DND-41 (cell line): Measurements from ENCODE around the gene MTR.

Source experiments
- EZH2 ChIP-seq: IDR thresholded peaks from 3 replicates; pipeline ENCODE4 v1.6.1; 2012; ENCODE audit warnings: borderline replicate concordance, low read depth, mild to moderate bottlenecking, moderate library complexity, low read length, inconsistent platforms; ENCODE audit not compliant: severe bottlenecking
- TF ChIP-seq, protein P1 (sequence below): IDR thresholded peaks from 2 replicates; pipeline ENCODE4 v1.5.1; 2012; ENCODE audit warnings: borderline replicate concordance, low read length, moderate library complexity, mild to moderate bottlenecking; ENCODE audit not compliant: poor library complexity, severe bottlenecking; ENCODE audit errors: extremely low read depth

DNA sequence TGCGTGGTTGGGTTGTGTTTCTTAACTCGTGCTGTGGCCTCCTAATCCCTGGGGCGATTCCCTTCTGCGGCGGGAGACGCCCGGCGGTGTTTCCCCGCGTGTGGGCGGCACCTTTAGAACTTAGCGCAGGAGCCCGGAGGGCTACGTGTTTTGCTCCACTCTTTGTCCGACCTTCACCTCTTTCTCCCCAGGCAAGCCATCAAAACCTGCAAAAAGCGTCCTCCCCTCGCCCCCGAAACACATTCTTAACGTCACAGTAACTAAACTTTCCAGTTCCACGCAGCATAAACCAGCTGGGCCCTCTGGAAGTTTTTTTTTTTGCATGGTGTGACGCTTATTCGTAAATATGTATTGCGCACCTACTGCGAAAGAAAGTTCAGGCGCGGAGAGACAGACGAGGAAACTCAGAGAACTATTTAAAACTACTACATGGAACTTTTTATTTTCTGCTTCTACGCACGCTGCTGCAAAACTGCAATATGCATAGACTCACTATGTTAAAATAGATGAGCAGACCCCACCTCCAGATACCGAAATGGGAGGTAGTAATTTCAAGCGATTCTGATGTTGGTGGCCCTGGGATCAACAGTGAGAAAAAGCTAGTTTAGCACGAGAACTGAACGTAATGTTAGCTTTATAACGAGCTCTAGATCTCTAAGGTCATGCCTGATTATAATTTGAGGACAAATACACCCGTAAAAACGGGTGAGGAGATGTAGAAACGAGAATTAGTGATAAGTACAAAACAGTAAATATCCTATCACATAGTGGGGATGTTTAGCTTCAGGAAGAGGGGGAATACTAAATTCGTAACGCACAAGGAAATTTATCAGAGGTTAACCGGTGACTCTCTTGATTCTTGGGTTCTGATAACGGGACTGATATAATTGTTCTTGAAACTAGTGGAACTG, 920 bp downstream of the MTR start:
- TF ChIP-seq, protein P1, sequence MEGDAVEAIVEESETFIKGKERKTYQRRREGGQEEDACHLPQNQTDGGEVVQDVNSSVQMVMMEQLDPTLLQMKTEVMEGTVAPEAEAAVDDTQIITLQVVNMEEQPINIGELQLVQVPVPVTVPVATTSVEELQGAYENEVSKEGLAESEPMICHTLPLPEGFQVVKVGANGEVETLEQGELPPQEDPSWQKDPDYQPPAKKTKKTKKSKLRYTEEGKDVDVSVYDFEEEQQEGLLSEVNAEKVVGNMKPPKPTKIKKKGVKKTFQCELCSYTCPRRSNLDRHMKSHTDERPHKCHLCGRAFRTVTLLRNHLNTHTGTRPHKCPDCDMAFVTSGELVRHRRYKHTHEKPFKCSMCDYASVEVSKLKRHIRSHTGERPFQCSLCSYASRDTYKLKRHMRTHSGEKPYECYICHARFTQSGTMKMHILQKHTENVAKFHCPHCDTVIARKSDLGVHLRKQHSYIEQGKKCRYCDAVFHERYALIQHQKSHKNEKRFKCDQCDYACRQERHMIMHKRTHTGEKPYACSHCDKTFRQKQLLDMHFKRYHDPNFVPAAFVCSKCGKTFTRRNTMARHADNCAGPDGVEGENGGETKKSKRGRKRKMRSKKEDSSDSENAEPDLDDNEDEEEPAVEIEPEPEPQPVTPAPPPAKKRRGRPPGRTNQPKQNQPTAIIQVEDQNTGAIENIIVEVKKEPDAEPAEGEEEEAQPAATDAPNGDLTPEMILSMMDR = no peak
- no peak for TF ChIP-seq EZH2
